ENCODE results near the gene PIK3C3.
"Not testable (repeated sequence)": the region's sequence is repeated elsewhere in the genome, so short reads cannot be mapped to it uniquely, and the experiment has no call there.

PIK3C3 gene

DNA sequence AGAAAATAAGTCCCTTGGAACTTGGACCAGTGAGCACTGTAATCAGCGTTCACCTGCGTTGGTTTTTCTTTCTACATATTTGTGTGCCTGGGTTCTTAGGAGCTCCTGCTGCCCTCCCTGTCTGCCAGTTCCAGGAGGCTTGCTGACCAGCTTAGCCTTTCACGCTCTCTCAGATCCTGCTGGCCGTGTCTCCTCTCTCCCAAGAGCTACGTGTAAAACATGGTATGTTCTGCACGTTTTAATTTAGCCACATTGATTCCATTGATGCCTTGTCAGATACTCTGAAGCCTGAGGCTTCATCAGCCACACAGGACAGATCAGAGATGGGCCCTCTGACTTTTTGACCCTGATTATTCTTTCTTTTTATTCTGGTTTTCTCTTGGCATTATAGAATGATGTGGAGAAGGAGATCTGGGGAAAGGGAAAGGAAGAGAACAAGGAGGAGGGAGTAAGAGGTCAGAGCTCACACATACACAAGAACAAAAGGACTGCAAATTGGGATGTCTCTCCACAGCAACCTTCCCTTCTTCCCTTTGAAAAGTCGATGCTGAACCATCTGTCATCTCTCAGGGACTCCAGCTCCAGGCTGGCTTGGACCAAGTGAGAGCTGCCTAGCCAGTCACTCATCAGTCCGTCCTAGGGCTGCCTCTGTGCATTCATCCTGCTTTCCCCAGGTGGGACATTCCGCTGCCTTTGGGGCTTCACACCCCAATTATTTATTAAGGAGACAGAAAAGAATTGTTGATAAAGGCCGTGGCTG is 152.8 kb downstream of the PIK3C3 start:
- peaks cover 0 to 11% (median 2%) of the 10 kb centered on the region in 11 experiments; a peak in 6 of 22 replicates for H3K9me3 ChIP-seq (replicated peaks in 1 of 11)
- H4K20me1 ChIP-seq = no peaks in the 10 kb centered on the region
- H3K4me1 ChIP-seq = peaks cover 0 to 2% (median 0%) of the 10 kb centered on the region in 10 experiments; a peak in 4 of 20 replicates
- H3K27me3 ChIP-seq = no peaks in the 10 kb centered on the region
- no peak overlapping the region for H3K9ac ChIP-seq
- TF ChIP-seq Cebpa-rat (IDR thresholded peaks at IDR 0.05) = no peak
- H3K27ac ChIP-seq = no peak overlapping the region
- H3K4me2 ChIP-seq = no peak overlapping the region
- no peak overlapping the region for H3K4me3 ChIP-seq
- H3K36me3 ChIP-seq = no peaks in the 10 kb centered on the region

DNA sequence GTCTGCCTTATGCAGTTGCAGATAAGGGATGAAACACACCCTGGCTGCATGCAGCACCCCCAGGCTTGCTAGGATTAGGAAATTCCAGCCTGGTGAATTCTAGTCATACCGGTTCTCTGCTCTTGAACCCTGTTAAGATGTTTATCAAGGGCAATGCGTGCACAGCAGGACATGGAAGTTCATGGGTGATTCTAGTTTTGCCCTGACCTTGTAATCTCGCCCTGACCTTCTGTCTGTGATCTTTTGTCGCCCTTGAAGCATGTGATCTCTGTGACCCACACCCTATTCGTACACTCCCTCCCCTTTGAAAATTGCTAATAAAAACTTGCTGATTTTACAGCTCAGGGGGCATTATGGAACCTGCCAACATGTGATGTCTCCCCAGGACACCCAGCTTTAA is 157.1 kb downstream of the PIK3C3 start:
- peaks cover 0 to 15% (median 4%) of the 10 kb centered on the region in 11 experiments; a peak in 6 of 22 replicates for H3K9me3 ChIP-seq (replicated peaks in 1 of 11)
- not testable (repeated sequence) for H3K27ac ChIP-seq
- peaks cover 11 to 16% (median 14%) of the 10 kb centered on the region in 10 experiments for H3K4me1 ChIP-seq

DNA sequence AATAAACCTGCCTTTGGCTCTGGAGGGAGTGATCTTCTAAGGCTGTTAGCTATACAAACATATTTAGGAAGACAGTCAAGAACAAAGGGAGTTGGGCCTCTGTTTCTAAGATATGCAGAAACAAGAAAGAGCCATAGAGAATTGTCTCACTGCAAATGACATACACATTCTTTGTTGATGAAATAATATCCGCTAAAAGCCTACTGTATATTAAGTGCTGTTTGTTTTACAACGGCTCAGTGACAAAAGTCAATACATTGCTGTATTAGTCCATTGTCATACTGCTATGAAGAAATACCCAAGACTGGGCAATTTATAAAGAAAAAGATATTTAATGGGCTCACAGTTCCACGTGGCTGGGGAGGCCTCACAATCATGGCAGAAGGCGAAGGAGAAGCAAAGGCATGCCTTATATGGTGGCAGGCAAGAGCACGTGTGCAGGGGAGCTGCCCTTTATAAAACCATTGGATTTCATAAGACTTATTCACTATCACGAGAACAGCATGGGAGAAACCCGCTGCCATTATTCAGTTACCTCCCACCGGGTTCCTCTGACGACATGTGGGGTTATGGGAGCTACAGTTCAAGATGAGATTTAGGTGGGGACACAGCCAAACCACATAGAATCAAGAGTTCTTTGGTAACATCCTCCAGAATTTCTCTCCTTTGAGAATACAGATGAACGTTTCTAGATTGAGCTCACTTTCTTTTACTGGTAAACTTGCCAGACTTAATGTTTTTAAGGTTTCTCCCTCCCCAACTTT is 157.8 kb downstream of the PIK3C3 start:
- no peak overlapping the region for H3K9ac ChIP-seq
- peaks cover 11 to 16% (median 14%) of the 10 kb centered on the region in 10 experiments for H3K4me1 ChIP-seq
- no peaks in the 10 kb centered on the region for H3K27me3 ChIP-seq
- no peak overlapping the region for H3K4me3 ChIP-seq
- peak overlapping the region in 7 of 11 experiments; percentile 54 to 71 (median 67); a peak in 10 of 22 replicates for H3K27ac ChIP-seq
- no peaks in the 10 kb centered on the region for H4K20me1 ChIP-seq
- peaks cover 0 to 15% (median 4%) of the 10 kb centered on the region in 11 experiments; a peak in 6 of 22 replicates for H3K9me3 ChIP-seq (replicated peaks in 1 of 11)
- TF ChIP-seq Cebpa-rat (IDR thresholded peaks at IDR 0.05) = no peak
- H3K4me2 ChIP-seq = peak overlapping the region; percentile 48 to 85 (median 72); a peak in 17 of 22 replicates
- no peaks in the 10 kb centered on the region for H3K36me3 ChIP-seq

More for the DNA sequence above, 157.1 kb downstream of the PIK3C3 start:
- not testable (repeated sequence) for H4K20me1 ChIP-seq, H3K9ac ChIP-seq, H3K4me2 ChIP-seq, H3K4me3 ChIP-seq, H3K36me3 ChIP-seq, H3K27me3 ChIP-seq

DNA sequence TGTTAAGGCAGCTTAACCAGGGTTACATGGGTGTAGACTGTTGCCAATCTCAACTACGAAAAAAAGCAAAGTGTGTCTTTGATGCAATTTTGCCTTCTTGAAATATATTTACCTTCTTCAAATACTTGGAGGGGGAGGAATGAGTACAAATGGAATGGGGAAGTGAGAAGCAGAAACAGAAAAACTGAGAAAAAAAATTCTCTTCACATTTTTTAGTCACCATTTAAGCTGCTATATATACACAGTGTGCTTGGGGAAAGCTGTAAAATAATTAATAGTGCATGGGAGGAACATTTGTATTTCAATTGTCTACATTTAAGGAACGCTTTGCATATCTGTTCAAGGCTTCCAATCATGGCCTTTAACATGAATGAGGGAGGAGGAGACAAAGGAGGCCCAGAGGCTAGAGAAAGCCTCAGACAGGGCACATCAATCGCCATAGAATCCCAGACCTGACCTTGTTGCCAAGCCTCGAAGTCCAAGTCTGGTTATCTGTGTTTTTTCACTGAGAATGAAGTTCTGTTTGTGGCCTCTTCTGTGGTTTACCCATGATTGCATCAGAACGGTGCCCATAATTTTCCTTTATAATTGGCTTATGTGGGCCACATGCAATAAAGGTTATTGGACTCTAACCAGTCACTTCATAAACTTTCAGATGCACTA is 158.6 kb downstream of the PIK3C3 start:
- TF ChIP-seq Cebpa-rat (IDR thresholded peaks at IDR 0.05) = peak in 3 of 11 experiments; percentile 34 to 46 (median 36); a peak in 4 of 22 replicates
- peak overlapping the region; percentile 48 to 85 (median 72) for H3K4me2 ChIP-seq
- peak overlapping the region in 10 of 11 experiments; percentile 43 to 71 (median 60); a peak in 19 of 22 replicates for H3K27ac ChIP-seq
- H3K27me3 ChIP-seq = no peaks in the 10 kb centered on the region
- H3K36me3 ChIP-seq = no peaks in the 10 kb centered on the region
- H3K4me1 ChIP-seq = peaks cover 11 to 16% (median 14%) of the 10 kb centered on the region in 10 experiments
- no peaks in the 10 kb centered on the region for H4K20me1 ChIP-seq
- H3K9me3 ChIP-seq (replicated peaks in 1 of 11) = peaks cover 0 to 15% (median 4%) of the 10 kb centered on the region in 11 experiments; a peak in 6 of 22 replicates
- no peak overlapping the region for H3K4me3 ChIP-seq
- peak overlapping the region in 10 of 11 experiments; percentile 30 to 60 (median 54); a peak in 19 of 22 replicates for H3K9ac ChIP-seq

DNA sequence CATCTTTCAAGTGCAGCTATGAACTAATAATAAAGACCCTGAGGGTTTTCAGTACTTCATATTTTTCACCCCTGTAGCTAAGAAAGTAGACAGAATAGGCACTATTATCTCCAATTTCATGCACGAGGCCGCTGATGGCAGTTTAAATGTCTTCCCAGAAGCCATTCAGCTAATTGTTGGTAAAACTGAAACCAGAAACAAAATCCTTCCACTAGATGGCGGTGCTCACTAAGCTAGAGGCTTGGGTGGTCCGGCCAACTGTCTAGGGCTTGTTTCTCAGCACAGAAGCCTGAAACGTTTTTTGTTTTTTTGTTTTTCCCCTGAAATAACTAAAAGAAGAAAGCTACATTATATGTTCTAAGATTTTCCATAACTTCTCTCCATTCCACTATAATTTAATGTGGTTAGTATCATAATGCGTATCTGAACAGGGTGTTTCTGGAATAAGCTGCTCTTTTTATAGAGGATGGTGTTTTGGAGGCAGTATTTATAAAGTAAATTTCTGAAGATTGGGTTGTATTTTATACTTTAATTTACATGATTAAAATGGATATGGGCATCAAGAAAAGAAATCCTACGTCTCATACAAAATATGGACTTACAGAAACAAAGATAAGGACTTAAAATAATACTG is 159.4 kb downstream of the PIK3C3 start:
- Histone ChIP-seq H3K9me3 (replicated peaks in 1 of 11) (peaks cover 0 to 15% (median 4%) of the 10 kb centered on the region in 11 experiments; a peak in 6 of 22 replicates), H3K27ac (peak overlapping the region in 10 of 11 experiments; percentile 43 to 71 (median 60); a peak in 19 of 22 replicates), H3K27me3 (no peaks in the 10 kb centered on the region), H4K20me1 (no peaks in the 10 kb centered on the region), H3K36me3 (no peaks in the 10 kb centered on the region), H3K9ac (peak overlapping the region in 9 of 11 experiments; percentile 30 to 60 (median 54); a peak in 17 of 22 replicates), H3K4me1 (peaks cover 11 to 16% (median 14%) of the 10 kb centered on the region in 10 experiments), H3K4me2 (peak overlapping the region; percentile 48 to 85 (median 72)), H3K4me3 (no peak overlapping the region)
- TF ChIP-seq Cebpa-rat (IDR thresholded peaks at IDR 0.05) = no peak

DNA sequence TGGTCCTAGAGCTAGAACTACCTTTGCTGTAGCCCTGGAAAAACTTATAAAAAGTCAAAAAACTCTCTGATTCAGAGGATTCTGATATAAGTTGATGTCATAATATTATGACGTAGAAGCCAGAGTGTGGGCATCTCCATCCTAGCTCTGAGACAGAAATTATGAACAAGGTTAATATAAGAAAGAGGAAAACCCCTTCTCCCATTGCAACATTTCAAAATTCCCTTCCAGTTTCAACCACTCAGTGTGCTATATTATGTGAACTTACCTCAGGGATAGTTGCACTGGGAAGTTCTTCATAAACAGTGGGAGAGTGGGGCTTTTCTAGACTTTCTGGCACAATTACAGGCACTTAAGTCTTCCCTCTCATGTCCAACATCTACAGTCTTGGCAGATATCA is 171.6 kb downstream of the PIK3C3 start:
- H3K36me3 ChIP-seq = no peaks in the 10 kb centered on the region
- H3K4me3 ChIP-seq = no peak overlapping the region
- no peak overlapping the region for H3K4me2 ChIP-seq
- no peak overlapping the region for H3K9ac ChIP-seq
- TF ChIP-seq Cebpa-rat (IDR thresholded peaks at IDR 0.05) = no peak
- H3K27ac ChIP-seq = no peak overlapping the region
- no peaks in the 10 kb centered on the region for H4K20me1 ChIP-seq
- H3K9me3 ChIP-seq (replicated peaks in 1 of 11) = peaks cover 0 to 9% (median 6%) of the 10 kb centered on the region in 11 experiments; a peak in 9 of 22 replicates
- peaks cover 0 to 3% (median 0%) of the 10 kb centered on the region in 10 experiments; a peak in 1 of 20 replicates for H3K4me1 ChIP-seq
- H3K27me3 ChIP-seq = no peaks in the 10 kb centered on the region

DNA sequence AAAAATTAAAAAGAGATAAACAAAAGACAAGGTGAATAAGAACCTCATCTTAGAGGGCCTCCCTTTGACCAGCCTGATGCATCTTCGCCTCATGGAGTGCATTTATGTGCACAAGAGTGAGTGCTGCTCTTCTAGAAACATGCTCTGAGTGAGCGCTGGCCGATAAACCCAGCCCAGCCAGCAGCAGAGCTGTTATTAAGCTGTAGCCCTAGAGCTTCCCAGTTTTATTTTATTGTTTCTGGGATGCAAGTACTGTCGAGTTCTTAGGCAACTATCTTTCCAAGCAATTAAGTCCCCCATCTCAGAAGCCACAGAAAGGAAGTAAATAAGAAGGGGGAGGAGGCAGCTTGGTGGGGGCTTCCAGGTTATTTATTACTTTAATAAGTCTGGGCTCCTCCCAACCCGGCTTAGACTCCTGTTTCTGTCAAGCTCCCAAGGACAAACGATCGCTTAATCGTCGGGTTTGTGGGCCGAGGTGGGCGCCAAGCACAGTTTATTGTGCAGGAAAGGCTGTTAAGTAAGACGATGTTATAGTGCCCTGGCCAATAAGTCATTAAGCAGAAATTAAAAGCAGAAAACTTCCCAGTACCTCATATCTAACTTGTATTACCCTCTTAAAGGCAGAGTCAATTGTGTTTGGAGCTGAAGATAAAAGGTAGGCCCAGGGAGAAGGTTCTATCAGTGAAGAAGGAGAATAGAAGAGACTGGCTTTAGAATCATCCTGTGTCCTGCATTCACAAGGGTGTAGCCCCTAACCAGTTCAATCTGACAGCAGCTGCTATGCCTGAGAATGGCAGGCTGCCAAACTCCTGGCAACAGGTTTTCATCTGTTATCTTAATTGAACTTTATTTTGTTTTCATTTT is 176.3 kb downstream of the PIK3C3 start:
- Histone ChIP-seq H4K20me1 (no peaks in the 10 kb centered on the region), H3K9me3 (replicated peaks in 1 of 11) (no peaks in the 10 kb centered on the region), H3K27ac (no peak overlapping the region), H3K27me3 (no peaks in the 10 kb centered on the region), H3K9ac (no peak overlapping the region), H3K4me1 (no peaks in the 10 kb centered on the region), H3K4me3 (no peak overlapping the region), H3K36me3 (no peaks in the 10 kb centered on the region), H3K4me2 (no peak overlapping the region)
- no peak for TF ChIP-seq Cebpa-rat (IDR thresholded peaks at IDR 0.05)

DNA sequence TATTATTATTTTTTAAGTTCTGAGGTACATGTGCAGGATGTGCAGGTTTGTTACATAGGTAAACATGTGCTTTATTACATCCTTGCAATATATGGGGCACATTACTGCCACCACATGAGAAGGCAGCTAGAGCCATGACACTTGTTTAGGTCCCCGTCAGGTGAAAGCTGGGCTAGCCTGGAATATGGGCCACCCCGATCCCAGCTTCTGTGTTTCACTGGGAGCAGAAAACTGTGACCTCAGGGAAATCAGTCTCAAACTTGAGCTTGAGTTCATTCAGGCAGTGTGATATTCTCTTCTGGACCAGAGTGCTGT is 176.9 kb downstream of the PIK3C3 start:
- H3K9me3 ChIP-seq (replicated peaks in 1 of 11) = no peaks in the 10 kb centered on the region
- no peak overlapping the region for H3K4me3 ChIP-seq
- H3K4me2 ChIP-seq = no peak overlapping the region
- no peaks in the 10 kb centered on the region for H3K4me1 ChIP-seq
- H3K27ac ChIP-seq = no peak overlapping the region
- no peak overlapping the region for H3K9ac ChIP-seq
- no peak for TF ChIP-seq Cebpa-rat (IDR thresholded peaks at IDR 0.05)
- H4K20me1 ChIP-seq = no peaks in the 10 kb centered on the region
- H3K36me3 ChIP-seq = no peaks in the 10 kb centered on the region
- no peaks in the 10 kb centered on the region for H3K27me3 ChIP-seq

Data from BLaER1 treated with 17β-estradiol and CSF1 and Interleukin-3, amounts not matched to agents 10 nM and 100 nM (cell line).